ENCODE measurements around the gene ARID1B. TPM values are rescaled to one million over a fixed set of nuclear protein-coding genes. Genes with fewer than 3 reads are reported as not detected.

ARID1B gene
- total RNA-seq, 4 donors from 2014 or later = 70.5 to 135 (median 78.2) TPM

GRCh38 chr6:157226761-157227160 lies 449.6 kb downstream of the ARID1B start:
- no peak for TF ChIP-seq CTCF (IDR thresholded peaks at IDR 0.05)
- ATAC-seq (ENCODE audit: low FRiP score) (no peak), DNase-seq (ENCODE audit: low spot score) (no peak)

GRCh38 chr6:157227202-157228166 lies 450.3 kb downstream of the ARID1B start:
- no peak for DNase-seq (ENCODE audit: low spot score)
- ATAC-seq (ENCODE audit: low FRiP score) = no peak
- TF ChIP-seq CTCF (IDR thresholded peaks at IDR 0.05) = no peak

GRCh38 chr6:157228426-157229131 lies 451.4 kb downstream of the ARID1B start:
- ATAC-seq (ENCODE audit: low FRiP score) = no peak

GRCh38 chr6:157229132-157229618 lies 452.0 kb downstream of the ARID1B start:
- no peak for ATAC-seq (ENCODE audit: low FRiP score)
- DNase-seq (ENCODE audit: low spot score) = no peak
- no peak for TF ChIP-seq CTCF (IDR thresholded peaks at IDR 0.05)

More at GRCh38 chr6:157228426-157229131, 451.4 kb downstream of the ARID1B start:
- DNase-seq (ENCODE audit: low spot score) = no peak
- no peak for TF ChIP-seq CTCF (IDR thresholded peaks at IDR 0.05)

GRCh38 chr6:157229713-157230112 lies 452.5 kb downstream of the ARID1B start:
- no peak for TF ChIP-seq CTCF (IDR thresholded peaks at IDR 0.05)
- DNase-seq (ENCODE audit: low spot score) (no peak), ATAC-seq (ENCODE audit: low FRiP score) (no peak)

- no peak for DNase-seq (ENCODE audit: low spot score)
- ATAC-seq (ENCODE audit: low FRiP score) = no peak
- no peak for TF ChIP-seq CTCF (IDR thresholded peaks at IDR 0.05)
Observed at GRCh38 chr6:157230910-157231309, 453.7 kb downstream of the ARID1B start.
